Measurements from ENCODE around the gene GFOD2. TPM values are rescaled to one million over a fixed set of nuclear protein-coding genes. Genes with fewer than 3 reads are reported as not detected.

GFOD2 gene
- total and polyA plus RNA-seq, 2 of the 13 experiments (the other 11 are each of a cell fraction or from before 2014, with no cell fraction given): 11.1 to 17.2 TPM

GRCh38 chr16:67652578-67653127 is 66.5 kb downstream of the GFOD2 start (continued):
- TF ChIP-seq DRAP1 (CRISPR knock-in tag; IDR thresholded peaks at IDR 0.05) (no peak), AHDC1 (CRISPR knock-in tag; IDR thresholded peaks at IDR 0.05; ENCODE audit: borderline replicate concordance) (no peak), ZBTB2 (CRISPR knock-in tag; IDR thresholded peaks at IDR 0.05; ENCODE audit: low read depth) (peak; percentile 45; the same call in 1 of the 2 replicates), ZFP36L1 (CRISPR knock-in tag; IDR thresholded peaks at IDR 0.05) (no peak), DDIT3 (CRISPR knock-in tag; IDR thresholded peaks at IDR 0.05) (no peak), MIER2 (CRISPR knock-in tag; IDR thresholded peaks at IDR 0.05) (peak; percentile 93), SRF (IDR thresholded peaks at IDR 0.05; ENCODE audit: low read depth, low read length) (no peak), REST (IDR thresholded peaks at IDR 0.05; ENCODE audit: borderline replicate concordance in 1 of 2, low read depth in 1 of 2, low read length in 2 of 2) (peak; percentile 81 to 92), SNAPC4 (CRISPR knock-in tag; IDR thresholded peaks at IDR 0.05) (no peak), ARHGAP35 (CRISPR knock-in tag; IDR thresholded peaks at IDR 0.05; ENCODE audit: borderline replicate concordance) (no peak), HOXD1 (CRISPR knock-in tag; IDR thresholded peaks at IDR 0.05) (no peak)
